ENCODE measurements around the gene TMOD3. TPM values are rescaled to one million over a fixed set of nuclear protein-coding genes. Genes with fewer than 3 reads are reported as not detected.

TMOD3 gene
- total RNA-seq = 40.0 TPM

GRCh38 chr15:51829376-51830275, at the start of gene TMOD3:
Gene TMOD3 (plus strand): TSS chr15:51829653. CDS start chr15:51862885, 33,232 bp downstream.

Small RNA genes within 50 kb of the gene (small RNA-seq; reads per million reads assigned to genes)
- not detected for gene AC090971.5 (ENCODE audit: low replicate concordance)
- not detected for gene RF00017 (ENCODE audit: low replicate concordance)
- gene RF00019 (ENCODE audit: low replicate concordance) = not detected
- not detected for gene RNU6-90P (ENCODE audit: low replicate concordance)

Other genes starting within 250 kb of the TMOD3 start
- gene DMXL2, start 206.9 kb upstream of the TMOD3 start, total RNA-seq = 68.6 TPM
- gene SCG3, start 148.2 kb upstream of the TMOD3 start, total RNA-seq = not detected
- 6.6 TPM for gene LYSMD2, start 92.0 kb upstream of the TMOD3 start, total RNA-seq
- gene TMOD2, start 78.1 kb upstream of the TMOD3 start, total RNA-seq = 6.4 TPM
- 11.4 TPM for gene LEO1, start 142.1 kb downstream of the TMOD3 start, total RNA-seq
- 22.1 TPM for gene MAPK6, start 189.6 kb downstream of the TMOD3 start, total RNA-seq

All from metanephros (tissue), 2 donors.